GM18951 (cell line): ENCODE data around the gene BTG4.

Experiments
- POLR2A ChIP-seq: IDR thresholded peaks from 4 replicates; pipeline ENCODE4 v1.6.1; 2011; ENCODE audit warnings: mild to moderate bottlenecking; ENCODE audit not compliant: insufficient read length, insufficient read depth; ENCODE audit errors: extremely low read depth
- in situ Hi-C: fragments of 300-500 bp; cut with MboI; formaldehyde crosslinking; loops from one replicate; pipeline ENCODE4 v1.12.0; 2022; ENCODE audit warnings: low sequenced_read_pairs, mixed read lengths, inconsistent platforms; ENCODE audit not compliant: unreplicated experiment

Gene BTG4

DNA sequence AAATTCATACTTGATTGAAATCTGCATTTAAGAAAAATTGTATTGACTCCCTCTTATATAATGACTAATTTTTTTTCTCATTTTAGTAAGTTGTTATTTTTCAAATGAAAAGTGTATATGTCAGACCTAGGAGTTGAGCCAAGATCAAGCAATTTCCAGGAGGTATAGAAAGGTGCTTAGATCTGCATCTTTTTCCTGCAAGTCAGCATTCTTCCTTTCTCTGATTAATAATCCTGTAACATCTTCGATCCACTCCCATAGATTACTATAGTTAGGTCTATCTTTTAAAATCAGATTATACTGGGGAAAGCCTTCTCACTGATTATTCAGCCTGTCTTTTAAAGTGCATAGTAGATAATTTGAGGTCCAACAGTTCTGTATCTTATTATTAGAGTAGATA lies 15.1 kb upstream of the BTG4 start:
- no peak for TF ChIP-seq POLR2A

DNA sequence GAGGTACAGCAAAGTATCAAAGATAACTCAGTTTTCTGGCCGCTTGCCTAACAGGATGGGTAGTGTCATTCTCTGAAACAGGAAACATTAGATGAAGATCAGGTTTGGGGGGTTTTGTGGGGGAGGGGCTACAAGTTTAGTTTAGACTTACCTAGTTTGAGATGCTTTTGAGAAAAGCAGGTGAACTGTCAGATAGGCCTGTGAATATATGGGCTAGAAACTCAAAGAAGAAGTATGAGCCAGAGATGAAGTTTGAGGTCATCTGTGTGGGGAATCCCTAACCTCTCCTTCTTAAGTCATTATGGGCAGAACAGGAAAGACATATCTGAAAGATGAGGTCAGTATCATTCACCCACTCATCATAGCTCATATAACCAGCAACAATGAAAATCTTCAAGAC lies 14.3 kb upstream of the BTG4 start:
- in situ Hi-C loops = no loop called here
- TF ChIP-seq POLR2A = no peak

More for the DNA sequence above, 15.1 kb upstream of the BTG4 start:
- in situ Hi-C loops = no loop called here

- TF ChIP-seq POLR2A = no peak
- in situ Hi-C loops = no loop called here
These were observed 13.3 kb upstream of the BTG4 start for GRCh38 chr11:111525456-111525855.

- no peak for TF ChIP-seq POLR2A
- in situ Hi-C loops = no loop called here
These were observed 11.9 kb upstream of the BTG4 start for GRCh38 chr11:111524056-111524455.

DNA sequence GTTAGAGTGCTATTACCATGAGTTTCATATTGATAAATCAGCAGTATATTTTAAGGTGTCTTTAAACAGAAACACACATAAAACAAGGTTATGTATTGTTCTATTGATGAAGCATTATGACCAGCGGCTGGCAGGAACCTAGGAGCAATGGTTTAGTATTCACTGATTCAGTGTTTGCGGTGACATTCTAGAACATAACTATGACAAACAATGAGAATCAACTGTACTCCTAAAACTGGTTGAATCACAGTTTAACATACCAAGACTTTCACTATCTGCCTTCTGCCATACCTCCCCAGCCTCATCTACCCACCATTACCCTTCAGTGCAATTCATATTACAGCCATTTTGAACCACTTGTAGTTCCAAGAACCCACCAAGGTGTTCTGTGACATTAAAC lies 11.2 kb upstream of the BTG4 start:
- no peak for TF ChIP-seq POLR2A
- in situ Hi-C loops = no loop called here

GRCh38 chr11:111522426-111522825 lies 10.2 kb upstream of the BTG4 start:
- in situ Hi-C loops = no loop called here

DNA sequence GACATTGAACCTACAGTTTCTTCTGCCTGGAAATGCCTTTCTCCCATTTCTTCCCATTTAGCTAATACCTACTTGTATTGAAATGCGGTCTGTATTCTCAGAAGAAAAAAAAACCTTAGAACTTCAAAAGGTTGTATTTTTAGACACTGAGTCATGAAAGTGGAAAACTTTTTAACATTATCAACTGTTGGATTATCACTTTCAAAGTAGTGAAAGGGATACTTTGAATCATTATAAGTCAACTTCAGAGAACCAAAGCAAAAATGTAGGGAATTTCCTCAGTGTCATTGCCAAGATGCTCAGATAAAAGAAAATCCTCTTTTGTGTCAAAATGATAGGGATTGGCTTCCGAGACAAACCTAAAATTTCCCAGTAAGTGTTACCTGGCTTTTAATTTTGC lies 8.9 kb upstream of the BTG4 start:
- no peak for TF ChIP-seq POLR2A
- in situ Hi-C loops = no loop called here

More at GRCh38 chr11:111522426-111522825, 10.2 kb upstream of the BTG4 start:
- no peak for TF ChIP-seq POLR2A

DNA sequence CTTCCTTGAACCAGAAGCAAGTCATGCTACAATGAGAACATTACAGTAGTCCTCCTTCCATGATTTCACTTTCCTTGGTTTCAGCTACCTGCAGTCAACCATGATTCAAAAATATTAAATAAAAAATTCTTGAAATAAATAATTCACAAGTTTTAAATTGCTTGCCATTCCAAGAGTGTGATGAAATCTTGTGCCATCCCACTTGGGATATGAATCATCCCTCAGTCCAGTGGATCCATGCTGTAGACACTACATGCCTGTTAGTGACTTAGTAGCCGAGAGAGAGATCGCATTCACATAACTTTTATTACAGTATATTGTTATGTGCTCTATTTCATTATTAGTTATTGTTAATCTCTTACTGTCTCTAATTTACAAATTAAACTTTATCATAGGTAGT lies 8.4 kb upstream of the BTG4 start:
- in situ Hi-C loops = no loop called here
- no peak for TF ChIP-seq POLR2A

DNA sequence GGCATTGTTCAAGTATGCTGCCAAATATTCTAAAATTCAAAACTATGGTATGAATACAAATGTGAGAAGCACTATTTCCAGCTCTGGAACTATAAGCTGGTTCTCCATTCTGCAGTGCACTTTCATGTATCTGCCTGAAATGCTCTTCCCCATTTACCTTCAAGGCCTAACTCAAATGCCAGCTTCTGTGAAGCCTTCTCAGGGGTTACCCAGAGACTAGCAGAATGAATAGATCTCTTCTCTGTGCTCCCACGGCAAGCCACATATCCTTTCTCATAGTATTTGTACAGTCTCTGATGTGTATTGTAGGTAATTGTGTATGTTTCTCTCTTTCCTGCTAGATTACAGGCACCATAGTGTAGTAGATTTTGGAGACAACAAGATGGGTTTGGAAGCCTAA lies 6.5 kb upstream of the BTG4 start:
- in situ Hi-C loops = no loop called here

DNA sequence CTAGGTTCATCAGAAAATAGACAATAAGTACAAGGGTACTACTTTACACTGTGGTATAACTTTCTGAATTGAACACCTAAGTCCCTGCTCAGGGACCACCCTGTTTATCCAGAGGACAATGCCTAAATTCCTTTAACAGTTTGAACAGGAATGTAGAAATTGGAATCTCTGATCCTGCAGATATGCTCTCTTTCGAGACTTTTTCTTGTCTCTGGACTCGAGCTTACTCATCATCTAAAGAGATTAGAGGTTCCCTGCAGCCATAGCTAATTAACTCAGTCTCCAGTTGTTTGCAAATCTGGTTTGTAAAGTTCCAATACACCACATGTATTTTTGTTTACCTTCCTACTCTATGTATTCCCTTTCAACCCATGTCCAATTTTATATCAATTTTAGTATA lies 3.4 kb upstream of the BTG4 start:
- in situ Hi-C loops = no loop called here
- no peak for TF ChIP-seq POLR2A

More for the DNA sequence above, 6.5 kb upstream of the BTG4 start:
- no peak for TF ChIP-seq POLR2A

DNA sequence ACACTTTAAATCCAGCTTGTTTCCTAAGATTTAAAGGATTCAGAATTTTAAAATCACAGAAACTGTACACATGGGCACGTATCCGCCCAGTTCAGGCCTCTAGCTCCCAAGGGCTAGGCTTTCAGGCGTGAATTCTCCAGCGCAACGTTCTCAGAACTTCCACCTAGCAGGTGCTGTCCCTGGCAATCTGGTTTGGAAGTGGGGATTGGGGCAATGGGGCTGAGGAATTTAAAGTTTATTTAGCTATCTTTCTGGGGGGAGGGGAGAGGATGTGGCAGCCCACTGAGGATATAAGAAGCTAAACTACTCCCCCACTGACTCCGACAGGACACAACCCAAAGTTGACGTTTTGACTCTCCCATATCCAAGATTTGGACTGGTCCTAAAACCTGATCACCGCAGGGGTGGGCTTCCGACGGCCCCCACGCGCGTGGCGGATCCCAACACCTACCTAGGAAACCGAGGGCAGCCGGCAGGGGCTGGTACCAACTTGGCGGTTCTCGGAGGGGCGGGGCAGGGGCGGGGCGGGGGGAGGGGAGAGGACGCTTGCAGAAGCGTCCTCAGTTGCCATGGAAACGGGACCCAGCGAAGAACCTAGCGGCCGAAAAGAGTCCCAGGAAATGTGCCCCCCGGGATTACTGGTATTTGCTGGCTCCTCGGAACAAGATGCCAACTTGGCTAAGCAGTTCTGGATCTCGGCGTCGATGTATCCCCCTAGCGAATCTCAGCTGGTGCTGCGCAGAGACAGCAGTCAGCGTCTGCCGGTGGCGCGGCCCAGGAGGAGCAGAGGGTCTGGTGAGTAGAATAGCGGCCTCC lies 2.2 kb upstream of the BTG4 start, which contains the start of gene HOATZ:
TSS of gene HOATZ (plus strand) at position 563 of the 816 bp plus-strand sequence. CDS start at position 570, 7 bp downstream.
- in situ Hi-C loops = no loop called here
- no peak for TF ChIP-seq POLR2A

DNA sequence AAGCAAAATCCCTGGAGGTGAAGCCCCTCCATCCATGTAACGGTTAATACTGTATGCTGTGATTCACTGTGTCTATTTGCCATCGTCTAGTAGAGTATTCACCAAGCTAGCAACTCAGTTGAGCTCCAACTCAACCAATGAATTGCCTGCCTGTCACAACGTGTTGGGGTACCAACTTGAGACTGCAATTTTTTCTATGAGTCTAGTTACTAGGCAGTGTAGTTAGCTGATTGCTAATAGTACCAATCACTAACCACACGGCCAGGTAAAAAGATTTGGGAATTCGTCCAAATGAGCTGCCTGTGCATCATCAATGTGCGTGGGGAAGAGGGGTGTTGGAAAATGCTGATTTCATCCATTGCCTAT lies 1.0 kb upstream of the BTG4 start:
- TF ChIP-seq POLR2A = no peak
- in situ Hi-C loops = no loop called here

- no peak for TF ChIP-seq POLR2A
- in situ Hi-C loops = no loop called here
These were observed 1.9 kb downstream of the BTG4 start for GRCh38 chr11:111510311-111510710.

DNA sequence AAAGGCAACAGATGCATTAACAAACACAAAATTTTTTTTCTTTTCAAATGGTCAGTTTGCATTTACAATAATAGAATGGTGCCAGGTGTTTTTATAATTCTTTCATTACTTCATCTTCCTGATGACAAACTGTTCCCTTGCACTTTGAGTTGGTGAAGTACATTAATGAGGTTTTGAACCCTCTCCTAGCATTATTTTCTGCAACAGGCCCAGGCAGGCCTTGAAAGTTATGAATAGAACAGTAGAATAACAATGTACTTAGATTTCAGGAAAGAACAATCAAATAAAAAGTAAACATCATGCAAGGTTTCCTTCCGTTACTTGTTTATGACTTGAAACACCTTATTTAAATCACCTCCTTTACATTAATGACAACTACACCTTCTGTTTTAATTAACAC lies 9.6 kb downstream of the BTG4 start:
- no peak for TF ChIP-seq POLR2A

More for the DNA sequence above, 9.6 kb downstream of the BTG4 start:
- in situ Hi-C loops = no loop called here
